GM12878 (cell line): ENCODE data around the gene DCLK2. TPM values are rescaled to one million over a fixed set of nuclear protein-coding genes. Genes with fewer than 3 reads are reported as not detected.

ENCODE experiments used
- ATAC-seq: fragments of 200-7000 bp; cut with Tn5 transposase; 3 replicates; pipeline ENCODE4 v1.9.1; 2020; ENCODE audit warnings: mild to moderate bottlenecking, moderate library complexity
- BruUV-seq: library from RNA; stranded (reverse); fragments of 400-500 nt; replicated peaks from 2 replicates; lab custom pipeline; 2021; lab: Mats Ljungman, UMichigan
- CTCF ChIA-PET: fragments of 300-600 bp; sonication (Branson Sonifier 250); formaldehyde crosslinking; extraction: SDS; loops from one replicate; lab custom pipeline; 2021; ENCODE audit warnings: inconsistent platforms; lab: Yijun Ruan, JAX
- POLR2A ChIA-PET: fragments of 350-600 bp; formaldehyde crosslinking; extraction: SDS; loops from one replicate; lab custom pipeline; 2021; ENCODE audit warnings: inconsistent platforms; lab: Charles Lee
- RAD21 ChIA-PET: fragments of 300-600 bp; sonication (Branson Sonifier 250); formaldehyde crosslinking; loops from one replicate; lab custom pipeline; 2023; ENCODE audit warnings: antibody characterized with exemption; ENCODE audit not compliant: unreplicated experiment; lab: Charles Lee
- SMC1A ChIA-PET: fragments of 300-600 bp; sonication (Branson Sonifier 250); formaldehyde crosslinking; loops from one replicate; lab custom pipeline; 2023; ENCODE audit not compliant: unreplicated experiment, uncharacterized antibody; lab: Charles Lee
- DNase-seq: peaks from one replicate; pipeline ENCODE4 v3.0.0-alpha.2; 2011; ENCODE audit warnings: low read depth, low spot score
- FAIRE-seq: peaks from 3 replicates; lab custom pipeline; 2011; peaks lifted over from hg19 to GRCh38; lab: Jason Lieb, UNC
- H2AFZ ChIP-seq: 2 replicates; pipeline ENCODE4 v1.6.0; 2011; ENCODE audit warnings: low read depth, low read length, control low read depth; ENCODE audit not compliant: control insufficient read depth
- H3K27ac ChIP-seq: 2 replicates; pipeline ENCODE4 v1.5.1; 2011; ENCODE audit warnings: control low read depth; ENCODE audit not compliant: control insufficient read depth, insufficient read depth
- H3K27me3 ChIP-seq, 2 experiments: replicated peaks in 1 of 2; 2 replicates each; pipeline versions ENCODE4 v1.6.0 to v1.6.1; 2011; ENCODE audit warnings: low read length in 1 of 2; ENCODE audit not compliant: control insufficient read depth in 2 of 2, insufficient read depth in 2 of 2
- H3K36me3 ChIP-seq, 2 experiments: 2 replicates each; pipeline ENCODE4 v1.5.1; 2011; ENCODE audit warnings: low read length in 1 of 2; ENCODE audit not compliant: control insufficient read depth in 2 of 2, insufficient read depth in 2 of 2
- H3K4me1 ChIP-seq: 2 replicates; pipeline ENCODE4 v1.6.1; 2011; ENCODE audit warnings: mild to moderate bottlenecking, low read length, moderate library complexity, mixed read lengths; ENCODE audit not compliant: control insufficient read depth, insufficient read depth
- H3K4me2 ChIP-seq: 2 replicates; pipeline ENCODE4 v1.6.0; 2011; ENCODE audit warnings: control low read depth; ENCODE audit not compliant: control insufficient read depth, insufficient read depth
- H3K4me3 ChIP-seq: fragments of 200-600 bp; sonication (generic); 2 replicates; pipeline ENCODE4 v1.5.1; 2016
- H3K79me2 ChIP-seq: 2 replicates; pipeline ENCODE4 v1.6.0; 2011; ENCODE audit warnings: low read length; ENCODE audit not compliant: control insufficient read depth, insufficient read depth
- H3K9ac ChIP-seq: 2 replicates; pipeline ENCODE4 v1.8.0; 2011; ENCODE audit warnings: low read length, control low read depth, mixed read lengths; ENCODE audit not compliant: control insufficient read depth, insufficient read depth
- H3K9me3 ChIP-seq: replicated peaks from 3 replicates; pipeline ENCODE4 v1.5.1; 2011; ENCODE audit warnings: mild to moderate bottlenecking, low read length; ENCODE audit not compliant: control insufficient read depth, insufficient read depth
- H4K20me1 ChIP-seq: 2 replicates; pipeline ENCODE4 v1.6.0; 2011; ENCODE audit not compliant: control insufficient read depth, insufficient read depth
- CREM ChIP-seq: IDR thresholded peaks from 2 replicates; pipeline ENCODE4 v1.6.1; 2014; ENCODE audit warnings: antibody characterized with exemption, low read depth
- GABPA ChIP-seq: IDR thresholded peaks from 2 replicates; pipeline ENCODE4 v1.6.1; 2014; ENCODE audit warnings: antibody characterized with exemption, low read depth, mild to moderate bottlenecking, inconsistent platforms
- IRF5 ChIP-seq: fragments of 450-650 bp; IDR thresholded peaks from 2 replicates; pipeline ENCODE4 v1.6.1; 2017; ENCODE audit warnings: borderline replicate concordance
- KLF5 ChIP-seq: fragments of 450-650 bp; IDR thresholded peaks from 2 replicates; pipeline ENCODE4 v1.6.1; 2014; ENCODE audit warnings: mild to moderate bottlenecking; ENCODE audit not compliant: partially characterized antibody
- MYB ChIP-seq: fragments of 150-350 bp; IDR thresholded peaks from 2 replicates; pipeline ENCODE4 v1.6.1; 2014; ENCODE audit warnings: mild to moderate bottlenecking, low read depth, low read length, borderline replicate concordance
- NFXL1 ChIP-seq: fragments of 450-650 bp; IDR thresholded peaks from 2 replicates; pipeline ENCODE4 v1.6.1; 2017; ENCODE audit warnings: antibody characterized with exemption, mild to moderate bottlenecking, borderline replicate concordance
- PAX5 ChIP-seq: IDR thresholded peaks from 2 replicates; pipeline ENCODE4 v1.6.1; 2011; ENCODE audit warnings: low read depth, low read length, borderline replicate concordance
- POLR2AphosphoS5 ChIP-seq: IDR thresholded peaks from 2 replicates; pipeline ENCODE4 v1.6.1; 2011; ENCODE audit warnings: mild to moderate bottlenecking, low read length, inconsistent platforms
- RAD21 ChIP-seq: IDR thresholded peaks from 2 replicates; pipeline ENCODE4 v1.6.1; 2011; ENCODE audit warnings: mild to moderate bottlenecking, low read depth, low read length, moderate library complexity; ENCODE audit not compliant: insufficient read depth
- RELA ChIP-seq: fragments of 450-650 bp; IDR thresholded peaks from 2 replicates; pipeline ENCODE4 v1.8.0; 2014; ENCODE audit warnings: borderline replicate concordance; ENCODE audit not compliant: partially characterized antibody
- SKIL ChIP-seq: fragments of 450-650 bp; IDR thresholded peaks from 2 replicates; pipeline ENCODE4 v1.6.1; 2017; ENCODE audit warnings: mild to moderate bottlenecking, low read depth, inconsistent platforms; ENCODE audit not compliant: poor library complexity, severe bottlenecking
- ZZZ3 ChIP-seq: IDR thresholded peaks from 2 replicates; pipeline ENCODE4 v1.6.1; 2011; ENCODE audit warnings: low read depth; ENCODE audit not compliant: control insufficient read depth, insufficient read length
- WGBS: methylation state at CpG from one replicate; pipeline ENCODE4 v1.1.6; 2016; ENCODE audit warnings: low lambda C conversion rate; ENCODE audit not compliant: insufficient replicate concordance, insufficient coverage; ENCODE audit errors: missing lambda C conversion rate; 5-methylcytosine and 5-hydroxymethylcytosine counted together
- in situ Hi-C: fragments of 300-500 bp; cut with MboI; formaldehyde crosslinking; loops from 9 replicates; pipeline ENCODE4 v1.14.3; 2018; ENCODE audit warnings: mixed read lengths
- intact Hi-C: fragments of 100-400 bp; cut with micrococcal nuclease; formaldehyde crosslinking; loops from one replicate; pipeline ENCODE4 v1.14.2; 2022; ENCODE audit not compliant: unreplicated experiment
- polyA plus RNA-seq, 11 experiments: library from polyadenylated mRNA; depleted of rRNA in 4 of 11; unstranded in 6 of 11; stranded (reverse) in 5 of 11; fragments of >200 nt; fragmentation: Nextera tagmentation in 4 of 11; fragmentation: Illumina TruSeq in 1 of 11; extraction: Ambion mirVana in 4 of 11; extraction: Trizol in 1 of 11; gene quantifications; 1 replicate in 1 of 11; 2 replicates in 10 of 11; pipeline versions ENCODE4 v1.2.1 to v1.2.3, GENCODE V29; 2011 to 2016; ENCODE audit warnings: inconsistent platforms in 2 of 11, missing spikeins in 2 of 11, low read depth in 1 of 11
- total RNA-seq, 4 experiments: library from RNA; depleted of rRNA in 3 of 4; stranded (reverse); fragments of >200 nt in 3 of 4; fragmentation: Illumina TruSeq in 1 of 4; extraction: Trizol in 1 of 4; gene quantifications; 2 replicates each; pipeline versions ENCODE4 v1.2.1 to v1.2.3, GENCODE V29; 2013 to 2021

Gene DCLK2
- total and polyA plus RNA-seq, 10 of the 15 experiments (the other 5 are each of a cell fraction or from before 2014, with no cell fraction given): not detected

GRCh38 chr4:150090836-150091235 lies 12.6 kb downstream of the DCLK2 start:
- H3K4me3 ChIP-seq: no peak overlapping the region
- H4K20me1 ChIP-seq: no peaks in the 10 kb centered on the region
- H3K79me2 ChIP-seq: no peaks in the 10 kb centered on the region
- BruUV-seq: no TSS peak
- POLR2A ChIA-PET: no interaction called here
- RAD21 ChIA-PET: no interaction called here
- no peak overlapping the region for H3K27ac ChIP-seq
- in situ Hi-C loops: no loop called here
- no peak for DNase-seq
- SMC1A ChIA-PET: no interaction called here
- intact Hi-C loops: no loop called here
- H3K9me3 ChIP-seq: no peaks in the 10 kb centered on the region
- H3K4me1 ChIP-seq: no peaks in the 10 kb centered on the region
- H3K27me3 ChIP-seq: no peaks in the 10 kb centered on the region
- CTCF ChIA-PET: no interaction called here
- H3K9ac ChIP-seq: no peak overlapping the region
- no peak overlapping the region for H3K4me2 ChIP-seq
- no peak overlapping the region for H2AFZ ChIP-seq
- WGBS: 89% methylated on average over 6 of the region's 6 CpGs
- no peak for FAIRE-seq
- no peaks in the 10 kb centered on the region for H3K36me3 ChIP-seq
- TF ChIP-seq ZZZ3 (no peak), NFXL1 (no peak), POLR2AphosphoS5 (no peak), KLF5 (no peak), PAX5 (no peak), SKIL (no peak), MYB (no peak), RAD21 (no peak), GABPA (no peak), CREM (no peak), RELA (no peak), IRF5 (no peak)
- ATAC-seq: no peak
